ENCODE data around the gene OR9K2.

DNA sequence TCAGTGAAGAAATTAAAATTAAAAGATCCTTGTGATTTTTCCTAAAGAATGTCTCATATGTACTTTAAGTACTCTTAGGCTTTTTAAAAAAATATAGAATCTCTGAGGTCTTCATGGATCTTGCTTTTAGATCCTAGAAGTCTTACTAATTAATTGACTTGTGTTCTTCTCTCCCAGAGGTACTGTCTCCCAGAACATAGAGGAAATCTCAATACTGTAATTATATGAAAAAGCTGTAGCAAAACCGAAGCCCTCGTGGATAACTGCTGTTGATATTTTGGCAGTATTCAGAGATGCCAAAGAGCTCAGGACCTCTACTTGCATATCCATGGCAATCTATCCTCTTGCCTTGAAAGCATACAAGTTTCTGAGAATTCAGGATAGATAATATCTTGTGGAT, at the start of gene OR9K2:
- TF ChIP-seq, protein P1, sequence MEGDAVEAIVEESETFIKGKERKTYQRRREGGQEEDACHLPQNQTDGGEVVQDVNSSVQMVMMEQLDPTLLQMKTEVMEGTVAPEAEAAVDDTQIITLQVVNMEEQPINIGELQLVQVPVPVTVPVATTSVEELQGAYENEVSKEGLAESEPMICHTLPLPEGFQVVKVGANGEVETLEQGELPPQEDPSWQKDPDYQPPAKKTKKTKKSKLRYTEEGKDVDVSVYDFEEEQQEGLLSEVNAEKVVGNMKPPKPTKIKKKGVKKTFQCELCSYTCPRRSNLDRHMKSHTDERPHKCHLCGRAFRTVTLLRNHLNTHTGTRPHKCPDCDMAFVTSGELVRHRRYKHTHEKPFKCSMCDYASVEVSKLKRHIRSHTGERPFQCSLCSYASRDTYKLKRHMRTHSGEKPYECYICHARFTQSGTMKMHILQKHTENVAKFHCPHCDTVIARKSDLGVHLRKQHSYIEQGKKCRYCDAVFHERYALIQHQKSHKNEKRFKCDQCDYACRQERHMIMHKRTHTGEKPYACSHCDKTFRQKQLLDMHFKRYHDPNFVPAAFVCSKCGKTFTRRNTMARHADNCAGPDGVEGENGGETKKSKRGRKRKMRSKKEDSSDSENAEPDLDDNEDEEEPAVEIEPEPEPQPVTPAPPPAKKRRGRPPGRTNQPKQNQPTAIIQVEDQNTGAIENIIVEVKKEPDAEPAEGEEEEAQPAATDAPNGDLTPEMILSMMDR (conservative IDR thresholded peaks at IDR 0.05) = no peak
- no peak for TF ChIP-seq ZFX (IDR thresholded peaks at IDR 0.05)

Data from C4-2B (cell line).